ENCODE measurements around the gene CNRIP1. TPM values are rescaled to one million over a fixed set of nuclear protein-coding genes. Genes with fewer than 3 reads are reported as not detected.

The CNRIP1 gene
- total RNA-seq, 1 experiment from 2014 or later: not detected

- CTCF ChIA-PET: no interaction called here
- H3K9me3 ChIP-seq (ENCODE audit: control insufficient read depth in 1 of 2, insufficient read depth in 1 of 2, low read depth in 1 of 2, low read length in 2 of 2): no peaks in the 10 kb centered on the region
- peaks cover 13 to 22% of the 10 kb centered on the region in 2 experiments; a peak in 3 of 4 replicates for H3K4me1 ChIP-seq (ENCODE audit: control insufficient read depth in 1 of 2, insufficient read depth in 2 of 2, low read length in 2 of 2)
- no peaks in the 10 kb centered on the region for H3K9me2 ChIP-seq (ENCODE audit: insufficient read depth)
- no peaks in the 10 kb centered on the region for H4K20me1 ChIP-seq (ENCODE audit: insufficient read depth)
- POLR2A ChIA-PET: no interaction called here
- H3K4me3 ChIP-seq (replicated peaks in 1 of 2; ENCODE audit: low read depth in 1 of 2, low read length in 2 of 2): no peak overlapping the region
- H3K36me3 ChIP-seq (ENCODE audit: control insufficient read depth in 1 of 2, insufficient read depth in 2 of 2, low read length in 2 of 2): no peaks in the 10 kb centered on the region
- no peak overlapping the region for H3K27ac ChIP-seq (ENCODE audit: low read depth, low read length)
- no peaks in the 10 kb centered on the region for H3K27me3 ChIP-seq (ENCODE audit: insufficient read depth, low read length)
- H3K9ac ChIP-seq (ENCODE audit: low read length): no peak overlapping the region
- TF ChIP-seq SP1 (IDR thresholded peaks at IDR 0.05; ENCODE audit: low read depth): no peak
- no peak for TF ChIP-seq ZNF274 (IDR thresholded peaks at IDR 0.05; ENCODE audit: low read depth, low read length)
- TF ChIP-seq ATF3 (IDR thresholded peaks at IDR 0.05): no peak
- no peak for TF ChIP-seq EZH2 (IDR thresholded peaks at IDR 0.05)
- no peak for TF ChIP-seq REST (IDR thresholded peaks at IDR 0.05; ENCODE audit: low read depth)
- no peak for TF ChIP-seq RAD21 (IDR thresholded peaks at IDR 0.05; ENCODE audit: low read depth)
- no peak for TF ChIP-seq ZBTB33 (IDR thresholded peaks at IDR 0.05; ENCODE audit: extremely low read depth, insufficient replicate concordance, low read length)
- TF ChIP-seq CEBPB (IDR thresholded peaks at IDR 0.05; ENCODE audit: low read depth): no peak
- no peak for TF ChIP-seq ZFX (IDR thresholded peaks at IDR 0.05)
- TF ChIP-seq JUND (IDR thresholded peaks at IDR 0.05): no peak
- no peak for TF ChIP-seq MAX (IDR thresholded peaks at IDR 0.05)
- no peak for TF ChIP-seq EGR1 (IDR thresholded peaks at IDR 0.05; ENCODE audit: low read depth)
- no peak for TF ChIP-seq CBX3 (IDR thresholded peaks at IDR 0.05; ENCODE audit: low read depth)
- no peak for TF ChIP-seq YY1 (IDR thresholded peaks at IDR 0.05; ENCODE audit: extremely low read depth, insufficient replicate concordance, low read depth, low read length)
- H3K79me2 ChIP-seq (ENCODE audit: insufficient read depth, low read length): no peaks in the 10 kb centered on the region
- BruUV-seq (replicated peaks): no TSS peak
- ATAC-seq (no peak), DNase-seq (ENCODE audit: low read depth, low spot score) (no peak)
- RAD21 ChIA-PET (ENCODE audit: low non-redundant PET in 1 of 2, low total read pairs in 2 of 2, uncharacterized antibody in 2 of 2, unreplicated experiment in 2 of 2): no interaction called here
- intact Hi-C loops (cut with micrococcal nuclease): no loop called here
- H2AFZ ChIP-seq (ENCODE audit: low read depth, low read length, poor library complexity, severe bottlenecking): no peak overlapping the region
- no peak overlapping the region for H3K4me2 ChIP-seq (ENCODE audit: low read length)
These were observed 14.2 kb upstream of the CNRIP1 start for GRCh38 chr2:68333931-68334330.
